ENCODE data around the gene LGALS3BP.
"Not testable (repeated sequence)": the region's sequence is repeated elsewhere in the genome, so short reads cannot be mapped to it uniquely, and the experiment has no call there.

Gene LGALS3BP

GRCh38 chr17:78952706-78953105, 27.0 kb downstream of the LGALS3BP start:
- Mint-ChIP-seq H3K9me3 (no peaks in the 10 kb centered on the region), H3K4me1 (no peaks in the 10 kb centered on the region), H3K4me3 (no peak overlapping the region)

GRCh38 chr17:78951967-78952551, 27.7 kb downstream of the LGALS3BP start:
- Mint-ChIP-seq H3K4me3 (no peak overlapping the region), H3K4me1 (no peaks in the 10 kb centered on the region), H3K36me3 (no peaks in the 10 kb centered on the region), H3K27ac (no peak overlapping the region), H3K9me3 (no peaks in the 10 kb centered on the region), H3K27me3 (no peaks in the 10 kb centered on the region)

More at GRCh38 chr17:78952706-78953105, 27.0 kb downstream of the LGALS3BP start:
- Mint-ChIP-seq H3K27me3 (no peaks in the 10 kb centered on the region), H3K36me3 (no peaks in the 10 kb centered on the region), H3K27ac (no peak overlapping the region)

DNA sequence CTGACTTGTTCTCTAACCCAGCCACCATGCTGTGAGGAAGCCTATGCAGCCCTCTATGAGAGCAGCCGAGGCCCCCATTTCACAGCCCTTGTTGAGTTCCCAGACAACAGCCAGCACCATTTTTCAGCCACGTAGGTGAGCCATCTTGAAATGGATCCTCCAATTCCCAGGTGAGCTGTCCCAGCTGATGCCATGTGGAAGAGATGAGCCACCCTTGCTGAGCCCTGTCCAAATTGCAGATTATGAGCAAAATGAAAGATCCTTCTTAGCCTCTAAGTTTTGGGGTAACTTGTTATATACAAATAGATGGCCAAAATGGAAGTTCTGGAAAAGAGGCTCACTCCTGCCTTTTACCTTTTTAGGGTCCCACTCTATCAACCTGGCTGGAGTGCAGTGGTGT, 28.9 kb downstream of the LGALS3BP start:
- Mint-ChIP-seq H3K27me3 (peaks cover 1% of the 10 kb centered on the region), H3K9me3 (no peaks in the 10 kb centered on the region), H3K36me3 (no peaks in the 10 kb centered on the region), H3K4me1 (no peaks in the 10 kb centered on the region), H3K4me3 (no peak overlapping the region), H3K27ac (no peak overlapping the region)

DNA sequence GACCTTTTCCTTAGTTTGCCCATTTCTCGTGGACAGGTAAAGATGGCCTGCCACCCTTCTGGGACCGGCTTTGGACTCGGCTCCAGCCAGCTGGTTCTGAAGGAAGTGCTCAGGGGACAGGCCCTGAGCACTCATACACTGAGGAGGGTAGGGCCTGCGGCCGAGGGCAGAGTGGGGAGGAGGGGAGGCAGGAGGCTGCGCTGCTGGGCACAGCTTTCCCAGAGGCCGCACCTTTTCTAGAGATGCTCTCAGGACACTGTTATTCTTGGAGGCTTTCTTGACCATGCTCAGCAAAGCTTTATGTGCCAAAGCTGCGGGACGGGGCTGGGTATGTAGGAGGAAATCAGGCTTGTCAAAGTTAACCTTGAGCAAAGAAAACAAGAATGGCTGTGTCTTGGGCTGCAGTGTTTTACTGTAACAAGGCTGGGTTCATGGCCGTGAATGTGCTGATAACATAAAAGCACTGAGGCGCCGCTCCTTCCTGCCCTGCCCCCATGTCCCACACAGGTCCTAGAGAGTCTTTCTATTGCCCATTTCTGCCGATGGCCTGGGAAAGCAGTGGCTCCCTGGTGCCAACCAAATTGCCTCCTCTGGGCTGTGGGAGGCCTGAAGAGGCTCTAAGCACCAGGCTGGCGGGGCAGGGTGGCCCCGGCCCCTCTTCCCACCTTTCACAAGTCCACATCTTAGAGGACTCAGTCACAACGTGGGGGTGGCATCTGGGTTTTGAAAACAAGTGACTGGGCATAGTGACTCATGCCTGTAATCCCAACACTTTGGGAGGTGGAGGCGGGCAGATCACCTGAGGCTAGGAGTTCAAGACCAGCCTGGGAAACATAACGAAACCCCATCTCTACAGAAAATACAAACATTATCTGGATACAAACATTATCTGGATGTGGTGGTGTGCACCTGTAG, 32.2 kb downstream of the LGALS3BP start:
- Mint-ChIP-seq H3K27ac (no peak overlapping the region), H3K9me3 (no peaks in the 10 kb centered on the region), H3K4me1 (no peaks in the 10 kb centered on the region), H3K4me3 (no peak overlapping the region), H3K36me3 (no peaks in the 10 kb centered on the region), H3K27me3 (peaks cover 1% of the 10 kb centered on the region)

DNA sequence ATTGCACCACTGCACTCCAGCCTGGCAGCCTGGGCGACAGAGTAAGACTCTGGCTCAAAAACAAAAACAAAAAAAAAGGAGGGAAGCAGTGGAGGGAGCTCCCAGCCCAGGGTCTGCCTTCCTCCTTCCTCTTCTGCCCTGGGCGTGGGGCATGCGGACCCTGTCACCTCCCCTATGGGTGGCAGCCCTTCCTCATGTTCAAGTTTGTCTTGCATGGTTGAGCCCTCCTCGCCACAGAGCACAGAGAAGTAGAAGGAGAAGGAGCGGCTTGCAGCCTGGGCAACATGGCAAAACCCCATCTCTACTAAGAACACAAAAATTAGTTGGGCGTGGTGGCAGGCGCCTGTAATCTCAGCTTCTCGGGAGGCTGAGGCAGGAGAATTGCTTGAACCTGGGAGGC, 33.1 kb downstream of the LGALS3BP start:
- Mint-ChIP-seq H3K9me3 (no peaks in the 10 kb centered on the region), H3K27me3 (peaks cover 1% of the 10 kb centered on the region), H3K4me1 (no peaks in the 10 kb centered on the region), H3K27ac (no peak overlapping the region), H3K4me3 (no peak overlapping the region), H3K36me3 (no peaks in the 10 kb centered on the region)

- H3K27ac Mint-ChIP-seq: no peak overlapping the region
These were observed 33.6 kb downstream of the LGALS3BP start for GRCh38 chr17:78946131-78946530.

DNA sequence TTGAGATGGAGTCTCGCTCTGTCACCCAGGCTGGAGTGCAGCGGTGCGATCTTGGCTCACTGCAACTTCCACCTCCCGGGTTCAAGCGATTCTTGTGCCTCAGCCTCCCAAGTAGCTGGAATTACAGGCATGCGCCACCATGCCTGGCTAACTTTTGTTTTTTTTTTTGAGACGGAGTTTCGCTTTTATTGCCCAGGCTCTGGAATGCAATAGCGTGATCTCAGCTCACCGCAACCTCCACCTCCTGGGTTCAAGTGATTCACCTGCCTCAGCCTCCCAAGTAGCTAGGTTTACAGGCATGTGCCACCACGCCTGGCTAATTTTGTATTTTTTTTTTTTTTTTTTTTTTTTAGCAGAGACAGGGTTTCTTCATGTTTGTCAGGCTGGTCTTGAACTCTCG, 34.3 kb downstream of the LGALS3BP start:
- H3K27me3 Mint-ChIP-seq, H3K36me3 Mint-ChIP-seq, H3K9me3 Mint-ChIP-seq, H3K4me3 Mint-ChIP-seq, H3K4me1 Mint-ChIP-seq, H3K27ac Mint-ChIP-seq: not testable (repeated sequence)

More at GRCh38 chr17:78946131-78946530, 33.6 kb downstream of the LGALS3BP start:
- Mint-ChIP-seq H3K4me3 (no peak overlapping the region), H3K27me3 (peaks cover 1% of the 10 kb centered on the region), H3K36me3 (no peaks in the 10 kb centered on the region), H3K9me3 (no peaks in the 10 kb centered on the region), H3K4me1 (no peaks in the 10 kb centered on the region)

DNA sequence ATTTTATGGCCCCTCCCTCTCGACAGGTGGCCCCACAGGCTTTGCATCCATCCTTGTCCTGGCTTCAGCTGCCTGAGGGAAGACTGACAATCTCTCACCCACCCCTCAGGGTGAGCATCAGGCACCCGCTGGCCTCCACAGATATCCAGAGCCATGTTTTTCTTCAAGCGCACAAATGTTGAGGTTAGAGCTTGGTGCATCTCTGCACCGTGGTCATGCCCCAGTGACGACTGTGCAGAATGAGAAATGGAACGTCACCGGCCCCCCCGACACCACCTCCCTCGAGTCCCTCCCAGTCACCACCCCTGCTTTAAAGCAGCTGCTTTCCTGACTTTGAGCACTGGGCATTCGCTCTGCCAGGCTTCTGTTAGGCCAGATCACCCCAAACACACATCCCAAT, 34.8 kb downstream of the LGALS3BP start:
- H3K4me3 Mint-ChIP-seq: no peak overlapping the region
- H3K9me3 Mint-ChIP-seq: no peaks in the 10 kb centered on the region
- peaks cover 1% of the 10 kb centered on the region for H3K27me3 Mint-ChIP-seq
- H3K27ac Mint-ChIP-seq: no peak overlapping the region
- no peaks in the 10 kb centered on the region for H3K4me1 Mint-ChIP-seq
- no peaks in the 10 kb centered on the region for H3K36me3 Mint-ChIP-seq

GRCh38 chr17:78944026-78944425, 35.7 kb downstream of the LGALS3BP start:
- Mint-ChIP-seq H3K27me3 (peaks cover 1% of the 10 kb centered on the region), H3K4me3 (no peak overlapping the region), H3K9me3 (no peaks in the 10 kb centered on the region), H3K27ac (no peak overlapping the region), H3K36me3 (no peaks in the 10 kb centered on the region), H3K4me1 (no peaks in the 10 kb centered on the region)

GRCh38 chr17:78940708-78941107, 39.0 kb downstream of the LGALS3BP start:
- no peaks in the 10 kb centered on the region for H3K36me3 Mint-ChIP-seq
- H3K27ac Mint-ChIP-seq: no peak overlapping the region
- H3K9me3 Mint-ChIP-seq: no peaks in the 10 kb centered on the region
- H3K4me1 Mint-ChIP-seq: no peaks in the 10 kb centered on the region
- no peak overlapping the region for H3K4me3 Mint-ChIP-seq
- no peaks in the 10 kb centered on the region for H3K27me3 Mint-ChIP-seq

DNA sequence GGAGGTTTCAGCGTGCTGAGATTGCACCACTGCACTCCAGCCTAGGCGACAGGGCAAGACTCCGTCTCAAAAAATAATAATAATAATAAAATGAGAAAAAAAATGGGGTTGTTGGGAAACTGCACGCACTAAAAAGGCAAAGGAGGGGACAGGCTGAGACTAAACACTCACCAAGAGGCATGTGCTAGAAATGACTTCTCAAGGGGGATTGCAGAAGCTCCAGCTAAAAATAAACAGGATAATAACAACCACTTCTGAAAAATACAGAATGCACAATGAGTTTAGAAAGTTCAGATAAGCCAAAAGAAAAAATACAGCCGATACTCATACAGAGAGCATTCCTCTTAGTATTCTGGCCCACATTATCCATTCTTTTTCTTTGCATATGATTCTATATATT, 39.5 kb downstream of the LGALS3BP start:
- Mint-ChIP-seq H3K27me3 (no peaks in the 10 kb centered on the region), H3K36me3 (no peaks in the 10 kb centered on the region), H3K4me1 (no peaks in the 10 kb centered on the region), H3K27ac (no peak overlapping the region), H3K9me3 (no peaks in the 10 kb centered on the region), H3K4me3 (no peak overlapping the region)

- Mint-ChIP-seq H3K9me3 (no peaks in the 10 kb centered on the region), H3K4me1 (no peaks in the 10 kb centered on the region), H3K36me3 (no peaks in the 10 kb centered on the region)
These were observed 40.1 kb downstream of the LGALS3BP start for GRCh38 chr17:78939615-78940014.

GRCh38 chr17:78937561-78937960, 42.2 kb downstream of the LGALS3BP start:
- no peaks in the 10 kb centered on the region for H3K27me3 Mint-ChIP-seq
- no peaks in the 10 kb centered on the region for H3K36me3 Mint-ChIP-seq
- H3K4me3 Mint-ChIP-seq: no peak overlapping the region
- no peaks in the 10 kb centered on the region for H3K4me1 Mint-ChIP-seq
- H3K27ac Mint-ChIP-seq: no peak overlapping the region
- no peaks in the 10 kb centered on the region for H3K9me3 Mint-ChIP-seq

More at GRCh38 chr17:78939615-78940014, 40.1 kb downstream of the LGALS3BP start:
- Mint-ChIP-seq H3K4me3 (no peak overlapping the region), H3K27me3 (no peaks in the 10 kb centered on the region), H3K27ac (no peak overlapping the region)

GRCh38 chr17:78935419-78936323, 44.1 kb downstream of the LGALS3BP start:
- H3K27ac Mint-ChIP-seq: no peak overlapping the region
- H3K27me3 Mint-ChIP-seq: no peaks in the 10 kb centered on the region
- H3K4me3 Mint-ChIP-seq: no peak overlapping the region
- no peaks in the 10 kb centered on the region for H3K9me3 Mint-ChIP-seq
- no peaks in the 10 kb centered on the region for H3K4me1 Mint-ChIP-seq
- no peaks in the 10 kb centered on the region for H3K36me3 Mint-ChIP-seq

DNA sequence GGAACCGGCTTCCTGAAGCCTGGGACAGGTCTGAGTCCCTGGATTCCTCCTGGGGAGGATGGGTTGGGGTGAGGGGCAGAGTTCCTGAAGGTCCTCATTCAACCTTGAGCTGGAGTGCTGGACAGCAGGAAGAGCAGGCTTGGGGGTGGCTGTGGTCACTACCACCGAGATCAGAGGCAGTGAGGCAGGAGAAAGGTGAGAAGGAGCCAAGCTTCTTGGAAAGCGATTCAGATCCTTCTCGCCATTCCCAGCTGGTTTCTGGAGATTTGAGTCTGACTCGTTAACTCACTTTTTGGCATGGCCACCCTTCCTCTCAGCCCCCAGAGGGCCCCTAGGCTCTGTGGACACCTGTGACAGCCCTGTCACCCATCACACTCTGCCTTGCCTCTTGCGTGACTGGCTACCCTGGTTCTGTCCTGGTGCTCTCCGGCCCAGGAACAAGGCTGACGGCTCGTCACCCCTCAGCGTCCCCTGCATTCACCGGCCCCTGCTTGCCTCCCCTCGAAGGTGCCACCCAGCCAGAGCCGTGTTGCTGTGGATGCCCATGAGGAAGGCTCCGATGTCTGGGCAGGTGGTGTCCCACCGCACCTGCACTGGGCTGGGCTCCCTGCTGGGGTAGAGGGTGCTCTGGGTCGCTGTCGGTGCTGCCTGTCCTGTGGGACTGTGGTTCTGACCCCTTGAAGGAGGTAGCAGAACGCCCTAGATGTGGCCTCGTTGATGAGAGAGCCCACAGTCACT, 44.9 kb downstream of the LGALS3BP start:
- H3K36me3 Mint-ChIP-seq: no peaks in the 10 kb centered on the region
- no peak overlapping the region for H3K27ac Mint-ChIP-seq
- H3K27me3 Mint-ChIP-seq: no peaks in the 10 kb centered on the region
- no peak overlapping the region for H3K4me3 Mint-ChIP-seq
- H3K9me3 Mint-ChIP-seq: no peaks in the 10 kb centered on the region
- no peaks in the 10 kb centered on the region for H3K4me1 Mint-ChIP-seq

Measured in activated naive CD4-positive, alpha-beta T cell treated with anti-CD3 and anti-CD28 coated beads, Interleukin-2, amount 50 U/mL, for 24 hours (primary cell).